Spinal cord (tissue), 10 donors: Measurements from ENCODE around the gene DLK2. TPM values are rescaled to one million over a fixed set of nuclear protein-coding genes. Genes with fewer than 3 reads are reported as not detected.

Experiments used
- DNase-seq, 6 donors: peaks; one replicate each; pipeline versions ENCODE4 v3.0.0 to v3.0.0-alpha.2; 2013 to 2015; ENCODE audit warnings: low spot score in 6 of 6, low read depth in 4 of 6
- H3K27ac ChIP-seq: one replicate; pipeline ENCODE4 v1.5.1; 2013; ENCODE audit warnings: low read depth, low read length, control low read depth
- H3K27me3 ChIP-seq: one replicate; pipeline ENCODE4 v1.6.1; 2013; ENCODE audit warnings: low read length; ENCODE audit not compliant: control insufficient read depth, insufficient read depth
- H3K36me3 ChIP-seq: one replicate; pipeline ENCODE4 v1.6.1; 2013; ENCODE audit warnings: low read length; ENCODE audit not compliant: control insufficient read depth, insufficient read depth
- H3K4me1 ChIP-seq: one replicate; pipeline ENCODE4 v1.6.1; 2013; ENCODE audit warnings: low read length; ENCODE audit not compliant: control insufficient read depth, insufficient read depth
- H3K4me3 ChIP-seq: one replicate; pipeline ENCODE4 v1.5.1; 2013; ENCODE audit warnings: low read depth, low read length, control low read depth
- H3K9me3 ChIP-seq: one replicate; pipeline ENCODE4 v1.6.1; 2013; ENCODE audit warnings: low read length; ENCODE audit not compliant: control insufficient read depth, insufficient read depth
- WGBS: methylation state at CpG from one replicate; pipeline ENCODE4 v1.1.5; 2013; ENCODE audit warnings: missing lambda C conversion rate; ENCODE audit not compliant: insufficient coverage; 5-methylcytosine and 5-hydroxymethylcytosine counted together
- polyA plus RNA-seq, 2 donors: library from polyadenylated mRNA; unstranded; fragments of 120-200 nt; gene quantifications; one replicate each; pipeline ENCODE4 v1.2.1, GENCODE V29; 2013; ENCODE audit not compliant: insufficient read length in 2 of 2
- total RNA-seq, 2 donors: library from RNA; depleted of rRNA in 1 of 2; stranded (reverse); fragments of 120-200 nt in 1 of 2; fragments of >200 nt in 1 of 2; gene quantifications; one replicate each; pipeline versions ENCODE4 v1.2.3 to v1.2.4, GENCODE V29; 2013 to 2014
- donor health status: healthy.

The DLK2 gene
- total and polyA plus RNA-seq, 4 donors: 3.5 to 14.5 (median 8.8) TPM

- no peak for DNase-seq
- Histone ChIP-seq H3K9me3 (no peaks in the 10 kb centered on the region), H3K4me1 (peaks cover 58% of the 10 kb centered on the region), H3K36me3 (peaks cover 40% of the 10 kb centered on the region), H3K4me3 (no peak overlapping the region), H3K27me3 (no peaks in the 10 kb centered on the region), H3K27ac (no peak overlapping the region)
- WGBS: 83% methylated on average over 1 of the region's 4 CpGs
These were observed 40.1 kb upstream of the DLK2 start for GRCh38 chr6:43495409-43495941.

GRCh38 chr6:43494766-43495165 is 39.4 kb upstream of the DLK2 start:
- peaks cover 37% of the 10 kb centered on the region for H3K36me3 ChIP-seq
- no peaks in the 10 kb centered on the region for H3K9me3 ChIP-seq
- no peaks in the 10 kb centered on the region for H3K27me3 ChIP-seq
- no peak overlapping the region for H3K4me3 ChIP-seq
- 99% methylated on average over 4 of the region's 4 CpGs for WGBS
- H3K27ac ChIP-seq: no peak overlapping the region
- peaks cover 58% of the 10 kb centered on the region for H3K4me1 ChIP-seq
- no peak for DNase-seq

GRCh38 chr6:43494321-43494720 is 39.0 kb upstream of the DLK2 start:
- peaks cover 57% of the 10 kb centered on the region for H3K4me1 ChIP-seq
- H3K27ac ChIP-seq: no peak overlapping the region
- no peak for DNase-seq
- no peak overlapping the region for H3K4me3 ChIP-seq
- 89% methylated on average over 2 of the region's 6 CpGs for WGBS
- no peaks in the 10 kb centered on the region for H3K9me3 ChIP-seq
- H3K27me3 ChIP-seq: no peaks in the 10 kb centered on the region
- peaks cover 35% of the 10 kb centered on the region for H3K36me3 ChIP-seq

GRCh38 chr6:43493833-43494232 is 38.5 kb upstream of the DLK2 start:
- Histone ChIP-seq H3K36me3 (peaks cover 34% of the 10 kb centered on the region), H3K27ac (peak overlapping the region; percentile 15), H3K27me3 (no peaks in the 10 kb centered on the region), H3K4me3 (no peak overlapping the region), H3K4me1 (peaks cover 52% of the 10 kb centered on the region), H3K9me3 (no peaks in the 10 kb centered on the region)
- no peak for DNase-seq
- WGBS: 100% methylated on average over 1 of the region's 7 CpGs

GRCh38 chr6:43493230-43493629 is 37.9 kb upstream of the DLK2 start:
- H3K27me3 ChIP-seq: no peaks in the 10 kb centered on the region
- WGBS: 83% methylated on average over 2 of the region's 2 CpGs
- H3K36me3 ChIP-seq: peaks cover 28% of the 10 kb centered on the region
- H3K4me1 ChIP-seq: peaks cover 49% of the 10 kb centered on the region
- no peaks in the 10 kb centered on the region for H3K9me3 ChIP-seq
- no peak overlapping the region for H3K4me3 ChIP-seq
- H3K27ac ChIP-seq: peak overlapping the region; percentile 15
- no peak for DNase-seq

GRCh38 chr6:43492673-43493072 is 37.3 kb upstream of the DLK2 start:
- Histone ChIP-seq H3K4me1 (peaks cover 48% of the 10 kb centered on the region), H3K9me3 (no peaks in the 10 kb centered on the region), H3K27ac (peak overlapping the region; percentile 60), H3K27me3 (no peaks in the 10 kb centered on the region), H3K4me3 (no peak overlapping the region), H3K36me3 (peaks cover 22% of the 10 kb centered on the region)
- WGBS: 67% methylated on average over 1 of the region's 3 CpGs
- DNase-seq: no peak

GRCh38 chr6:43491750-43492661 is 36.7 kb upstream of the DLK2 start:
- no peak overlapping the region for H3K4me3 ChIP-seq
- peaks cover 46% of the 10 kb centered on the region for H3K4me1 ChIP-seq
- no peaks in the 10 kb centered on the region for H3K27me3 ChIP-seq
- H3K27ac ChIP-seq: peak overlapping the region; percentile 60
- 25% methylated on average over 10 of the region's 10 CpGs for WGBS
- peak in 2 of 6 donors; percentile 73 to 85 for DNase-seq
- peaks cover 19% of the 10 kb centered on the region for H3K36me3 ChIP-seq
- no peaks in the 10 kb centered on the region for H3K9me3 ChIP-seq

- WGBS: 86% methylated on average over 1 of the region's 6 CpGs
- no peak for DNase-seq
- Histone ChIP-seq H3K9me3 (no peaks in the 10 kb centered on the region), H3K36me3 (peaks cover 13% of the 10 kb centered on the region), H3K4me3 (no peak overlapping the region), H3K27me3 (no peaks in the 10 kb centered on the region), H3K4me1 (peaks cover 34% of the 10 kb centered on the region), H3K27ac (no peak overlapping the region)
These were observed 35.2 kb upstream of the DLK2 start for GRCh38 chr6:43490523-43490939.

GRCh38 chr6:43489277-43490072 is 34.1 kb upstream of the DLK2 start:
- no peaks in the 10 kb centered on the region for H3K9me3 ChIP-seq
- no peak overlapping the region for H3K27ac ChIP-seq
- H3K36me3 ChIP-seq: peaks cover 9% of the 10 kb centered on the region
- no peaks in the 10 kb centered on the region for H3K27me3 ChIP-seq
- DNase-seq: peak in 3 of 6 donors; percentile 42 to 87 (median 86)
- H3K4me1 ChIP-seq: peaks cover 24% of the 10 kb centered on the region
- peak overlapping the region; percentile 5 for H3K4me3 ChIP-seq
- WGBS: 37% methylated on average over 12 of the region's 12 CpGs
